GM18861 (cell line): ENCODE results near the gene RCC1.
"Not testable (repeated sequence)": the region's sequence is repeated elsewhere in the genome, so short reads cannot be mapped to it uniquely, and the experiment has no call there.

Source experiments
- ATAC-seq: cut with Tn5 transposase; IDR thresholded peaks from one replicate; pipeline ENCODE4 v1.9.1; 2021; ENCODE audit not compliant: unreplicated experiment

Gene RCC1

GRCh38 chr1:28505406-28506187, at the start of gene RCC1:
RCC1 (plus strand) TSS chr1:28506043; CDS start chr1:28529867, 23,824 bp downstream.
- ATAC-seq, result peak; percentile 63

GRCh38 chr1:28456078-28456477, 49.8 kb upstream of the RCC1 start:
- ATAC-seq, result no peak

DNA sequence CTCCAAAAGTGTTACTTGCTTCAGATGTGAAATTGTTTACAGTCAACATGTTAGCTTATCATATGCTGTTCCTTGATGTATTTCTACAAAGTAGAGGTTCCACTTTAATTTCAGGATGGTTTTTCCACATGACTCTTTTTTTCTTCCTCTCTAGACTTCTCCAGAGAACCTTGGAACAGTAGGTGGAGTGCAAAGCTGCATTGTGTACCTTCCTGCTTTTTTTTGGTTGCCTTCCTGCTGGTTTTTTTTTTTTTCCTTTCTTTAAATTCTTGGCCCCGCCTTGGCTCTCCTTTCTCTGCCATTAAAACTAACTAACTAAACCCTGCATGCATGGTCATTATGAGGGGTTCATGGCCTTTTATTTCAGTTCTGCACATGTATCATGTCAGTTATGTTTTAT, 48.2 kb upstream of the RCC1 start:
- no peak for ATAC-seq

DNA sequence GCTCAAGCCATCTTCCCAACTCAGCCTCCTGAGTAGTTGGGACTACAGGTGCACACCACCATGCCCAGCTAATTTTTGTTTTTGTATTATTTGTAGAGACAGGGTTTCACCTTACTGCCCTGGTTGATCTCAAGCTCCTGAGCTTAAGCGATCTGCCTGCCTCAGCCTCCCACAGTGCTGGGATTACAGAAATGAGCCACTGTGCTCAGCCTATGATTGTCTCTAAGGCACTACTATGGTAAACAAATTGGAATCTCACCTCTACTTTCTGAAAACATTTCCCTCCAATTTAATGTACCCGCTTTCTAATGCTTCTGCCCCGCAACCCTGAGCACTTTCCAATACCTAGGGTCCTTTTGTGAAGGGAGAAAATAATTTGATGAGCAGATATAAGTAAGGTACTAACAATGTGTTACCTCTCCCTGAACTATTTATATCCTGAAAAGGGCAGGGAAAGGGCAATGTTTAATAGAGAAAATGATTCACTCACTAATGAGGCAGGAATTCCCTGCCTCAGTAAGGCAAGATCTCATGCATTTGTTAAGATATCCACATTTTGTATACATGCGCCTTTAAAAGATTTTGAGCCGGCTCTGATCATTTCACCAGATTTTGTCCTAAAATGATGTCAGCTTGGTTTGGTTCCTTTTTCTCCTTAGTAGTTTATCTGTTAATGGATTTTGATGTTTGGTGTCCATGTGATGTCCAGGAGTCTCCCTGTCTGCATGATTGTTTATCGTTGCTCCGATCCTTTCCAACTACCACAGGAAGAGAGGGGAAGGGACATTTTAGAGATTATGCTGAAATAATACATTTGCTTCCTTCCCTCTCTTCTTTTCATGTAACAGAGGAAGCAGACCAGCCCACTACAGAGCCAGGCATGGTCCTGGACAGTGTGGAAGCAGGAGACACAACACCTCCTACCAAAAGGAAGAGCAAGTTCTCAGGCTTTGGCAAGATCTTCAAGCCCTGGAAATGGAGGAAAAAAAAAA, 47.3 kb upstream of the RCC1 start:
- ATAC-seq, result no peak

DNA sequence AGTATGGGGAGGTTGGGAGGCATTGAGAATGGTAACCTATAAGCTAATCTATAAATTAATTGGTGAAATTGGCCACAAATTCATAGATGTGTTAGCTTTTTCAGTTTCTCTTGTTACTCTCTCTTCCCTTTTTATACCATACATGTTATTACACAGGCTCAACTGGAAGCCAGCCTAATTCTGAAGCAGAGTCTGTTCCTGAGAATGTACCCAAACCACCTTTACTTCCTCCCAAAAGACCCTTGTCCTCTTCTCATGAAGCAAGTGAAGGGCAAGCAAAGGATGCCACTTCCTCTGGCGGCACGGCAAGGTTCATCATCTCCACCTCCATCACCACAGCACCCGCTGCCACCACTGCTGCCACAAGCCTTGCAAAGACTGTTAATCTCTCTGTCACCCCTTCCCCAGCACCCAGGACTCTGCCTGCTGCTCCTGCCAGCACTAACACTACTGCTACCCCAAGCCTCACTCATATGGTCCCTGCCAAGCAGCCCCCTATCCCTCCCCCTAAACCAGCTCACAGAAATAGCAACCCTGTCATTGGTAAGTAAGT, 39.5 kb upstream of the RCC1 start:
- ATAC-seq, result no peak

GRCh38 chr1:28470146-28470545, 35.7 kb upstream of the RCC1 start:
- ATAC-seq, result no peak

DNA sequence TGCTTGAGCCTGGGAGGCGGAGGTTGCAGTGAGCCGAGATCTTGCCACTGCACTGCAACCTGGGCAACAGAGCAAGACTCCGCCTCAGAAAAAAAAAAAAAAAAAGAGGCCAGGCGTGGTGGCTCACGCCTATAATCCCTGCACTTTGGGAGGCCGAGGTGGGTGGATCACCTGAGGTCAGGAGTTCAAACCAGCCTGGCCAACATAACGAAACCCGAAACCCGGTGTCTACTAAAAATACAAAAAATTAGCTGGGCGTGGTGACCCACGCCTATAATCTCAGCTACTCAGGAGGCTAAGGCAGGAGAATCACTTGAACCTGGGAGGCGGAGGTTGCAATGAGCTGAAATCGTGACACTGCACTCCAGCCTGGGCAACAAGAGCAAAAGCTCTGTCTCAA, 26.3 kb upstream of the RCC1 start:
- not testable (repeated sequence) for ATAC-seq

GRCh38 chr1:28480308-28480707, 25.5 kb upstream of the RCC1 start:
- ATAC-seq, result no peak

DNA sequence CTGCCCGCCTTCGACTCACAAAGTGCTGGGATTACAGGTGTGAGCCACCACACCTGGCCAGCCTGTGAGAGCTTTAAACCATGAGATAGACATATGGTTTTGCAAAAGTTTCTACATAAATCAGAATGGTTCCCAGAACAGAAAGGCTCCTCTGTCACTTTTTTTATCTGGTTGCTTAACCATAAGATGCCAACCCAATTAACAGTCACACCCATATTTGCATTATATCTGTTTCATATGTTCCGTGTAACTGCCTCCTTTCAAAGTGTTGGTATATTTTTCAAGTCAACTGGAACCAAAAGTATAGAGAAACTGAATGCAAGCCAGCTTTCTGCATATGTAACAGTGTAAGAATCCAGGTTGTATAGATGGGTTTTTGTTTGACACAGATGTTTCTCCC, 23.7 kb upstream of the RCC1 start:
- no peak for ATAC-seq

GRCh38 chr1:28482702-28483101, 23.1 kb upstream of the RCC1 start:
- ATAC-seq, result no peak

GRCh38 chr1:28494737-28495136, 11.1 kb upstream of the RCC1 start:
- no peak for ATAC-seq

DNA sequence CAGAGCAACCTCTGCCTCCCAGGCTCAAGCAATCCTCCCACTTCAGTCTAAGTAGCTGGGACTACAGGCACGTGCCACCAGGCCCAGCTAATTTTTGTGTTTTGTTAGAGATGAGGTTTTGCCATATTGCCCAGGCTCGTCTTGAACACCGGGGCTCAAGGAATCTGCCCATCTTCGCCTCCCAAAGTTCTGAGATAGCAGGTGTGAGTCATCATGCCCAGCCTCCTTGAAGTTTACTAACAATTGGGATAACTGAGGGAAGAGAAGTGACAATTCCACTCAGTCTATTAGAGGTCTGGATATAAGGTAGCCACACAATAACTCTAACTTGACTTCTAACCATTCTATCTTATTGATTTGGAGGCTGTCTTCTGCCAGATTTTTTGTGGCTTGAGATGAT, 6.3 kb upstream of the RCC1 start:
- ATAC-seq, result no peak

GRCh38 chr1:28501925-28502324, 3.9 kb upstream of the RCC1 start:
- no peak for ATAC-seq

- ATAC-seq, result no peak
Measured at GRCh38 chr1:28503117-28503516, 2.7 kb upstream of the RCC1 start.

DNA sequence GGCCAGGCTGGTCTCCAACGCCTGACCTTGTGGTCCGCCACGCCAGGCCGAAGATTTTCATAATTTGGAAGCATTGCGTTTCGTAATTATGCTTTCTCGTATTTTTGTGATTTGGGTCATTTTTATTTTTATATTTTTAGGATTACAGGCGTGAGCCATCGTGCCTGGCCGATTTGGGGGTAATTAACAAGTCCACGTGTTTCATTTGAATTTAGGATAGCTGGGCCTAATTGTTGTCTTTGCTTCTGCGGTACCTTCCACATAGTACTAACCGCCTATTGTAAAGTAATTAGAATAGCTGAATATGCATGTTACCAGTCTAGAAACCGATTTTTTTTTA, 1.0 kb downstream of the RCC1 start:
- no peak for ATAC-seq

DNA sequence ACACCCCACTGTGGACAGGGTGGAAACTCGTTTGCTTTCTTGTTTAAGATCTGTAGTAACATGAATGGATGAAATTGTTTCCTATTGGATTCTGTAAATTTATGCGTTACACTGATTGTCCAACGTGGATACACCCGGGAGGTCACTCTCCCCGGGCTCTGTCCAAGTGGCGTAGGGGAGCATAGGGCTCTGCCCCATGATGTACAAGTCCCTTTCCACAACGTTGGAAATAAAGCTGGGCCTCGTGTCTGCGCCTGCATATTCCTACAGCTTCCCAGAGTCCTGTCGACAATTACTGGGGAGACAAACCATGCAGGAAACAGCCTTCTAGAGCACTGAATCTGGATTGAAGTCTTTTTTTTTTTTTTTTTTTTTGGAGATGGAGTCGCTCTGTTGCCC, 1.4 kb downstream of the RCC1 start:
- no peak for ATAC-seq

DNA sequence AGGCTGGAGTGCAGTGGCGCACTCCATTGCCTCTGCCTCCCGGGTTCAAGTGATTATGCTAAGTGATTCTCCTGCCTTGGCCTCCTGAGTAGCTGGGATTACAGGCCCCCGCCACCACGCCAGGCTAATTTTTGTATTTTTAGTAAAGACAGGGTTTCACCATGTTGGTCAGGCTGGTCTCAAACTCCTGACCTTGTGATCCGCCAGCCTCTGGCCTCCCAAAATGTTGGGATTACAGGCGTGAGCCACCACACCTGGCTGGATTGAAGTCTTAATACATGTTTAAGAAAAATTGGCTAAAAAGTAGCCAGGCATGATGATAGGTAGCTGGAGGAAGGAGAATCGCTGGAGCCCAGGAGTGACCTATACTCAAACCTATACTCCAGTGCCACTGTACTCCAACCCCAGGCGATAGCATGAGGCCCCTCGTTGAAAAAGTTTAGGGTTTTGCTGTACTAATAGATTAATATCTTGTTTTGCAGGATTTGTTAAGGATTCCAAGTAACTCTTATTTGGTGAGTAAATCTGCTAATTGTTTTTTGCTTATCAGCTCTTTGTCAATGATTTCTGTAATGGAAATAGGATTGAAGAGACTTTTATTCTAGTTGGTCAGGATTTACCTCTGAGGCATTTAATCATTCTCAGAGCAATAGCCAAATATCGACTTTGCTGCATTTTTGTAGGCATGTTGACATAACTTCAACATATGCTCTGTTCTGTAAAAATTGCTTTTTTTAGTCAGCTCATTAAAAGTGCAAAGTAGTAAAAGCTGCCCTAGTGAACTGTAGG, 2.0 kb downstream of the RCC1 start:
- no peak for ATAC-seq

GRCh38 chr1:28508435-28508754, 2.6 kb downstream of the RCC1 start:
- no peak for ATAC-seq

GRCh38 chr1:28509705-28510272, 3.9 kb downstream of the RCC1 start:
- no peak for ATAC-seq

DNA sequence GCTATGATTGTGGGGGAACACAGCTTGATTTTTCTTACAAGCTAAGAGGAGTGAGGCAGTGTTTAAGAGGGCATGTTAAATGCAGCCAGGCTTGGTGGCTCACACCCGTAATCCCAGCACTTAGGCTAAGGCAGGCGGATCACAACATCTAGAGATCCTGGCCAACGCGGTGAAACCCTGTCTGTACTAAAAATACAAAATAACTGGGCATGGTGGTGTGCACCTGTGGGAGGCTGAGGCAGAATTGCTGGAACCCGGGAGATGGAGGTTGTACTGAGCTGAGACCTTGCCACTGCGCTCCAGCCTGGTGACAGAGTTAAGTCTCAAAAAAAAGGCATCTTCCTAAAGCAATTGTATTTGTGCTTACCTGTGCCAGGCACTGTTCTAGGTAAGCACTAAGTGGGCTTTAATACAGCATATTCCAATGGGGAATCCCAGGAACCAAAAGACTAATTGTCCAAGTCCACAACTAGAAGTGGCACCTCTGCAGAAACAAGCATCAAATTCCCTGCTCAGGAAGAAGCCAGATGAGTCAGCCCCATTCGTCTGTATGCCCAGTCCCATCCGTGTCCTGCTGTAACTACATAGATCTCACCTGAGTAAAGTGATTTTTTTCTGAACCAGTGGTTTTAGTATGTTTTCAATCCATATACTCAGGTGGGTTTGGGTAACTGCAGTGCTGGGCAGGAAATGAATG, 4.6 kb downstream of the RCC1 start:
- ATAC-seq, result no peak
